ENCODE measurements around the gene ZFYVE28. TPM values are rescaled to one million over a fixed set of nuclear protein-coding genes. Genes with fewer than 3 reads are reported as not detected.

The ZFYVE28 gene
- total RNA-seq, 3 donors from 2014 or later (not counting 1 experiment from before 2014, with no cell fraction given), result 85.4 to 107 (median 104) TPM

DNA sequence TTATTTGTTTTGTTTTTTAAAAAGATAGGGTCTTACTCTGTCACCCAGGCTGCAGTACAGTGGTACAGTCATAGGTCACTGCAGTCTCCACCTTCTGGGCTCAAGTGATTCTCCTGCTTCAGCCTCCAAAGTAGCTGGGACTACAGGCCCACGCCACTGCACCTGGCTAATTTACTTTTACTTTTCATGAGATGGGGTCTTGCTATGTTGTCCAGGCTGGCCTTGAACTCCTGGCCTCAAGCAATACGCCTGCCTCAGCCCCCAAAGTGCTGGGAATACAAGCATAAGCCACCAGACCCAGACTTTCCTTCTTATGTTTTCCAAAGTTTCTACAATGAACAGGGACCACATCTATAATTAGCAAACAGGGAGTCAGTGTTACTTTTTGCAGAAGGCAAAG lies 118.7 kb downstream of the ZFYVE28 start:
- Histone ChIP-seq H3K36me3 (ENCODE audit: control insufficient read depth, insufficient read depth, low read length) (no peaks in the 10 kb centered on the region), H3K9me3 (ENCODE audit: control insufficient read depth, insufficient read depth, low read length) (no peaks in the 10 kb centered on the region), H3K4me3 (ENCODE audit: low read length) (no peak overlapping the region), H3K4me1 (ENCODE audit: control insufficient read depth, insufficient read depth, low read length) (peaks cover 5% of the 10 kb centered on the region), H3K27me3 (ENCODE audit: control insufficient read depth, insufficient read depth, low read length) (no peaks in the 10 kb centered on the region), H3K27ac (ENCODE audit: low read length) (no peak overlapping the region)
- Mint-ChIP-seq H3K27ac (peak overlapping the region; percentile 54 to 83), H3K4me1 (peaks cover 6 to 24% of the 10 kb centered on the region in 2 donors), H3K36me3 (peaks cover 5% of the 10 kb centered on the region), H3K9me3 (no peaks in the 10 kb centered on the region), H3K4me3 (no peak overlapping the region), H3K27me3 (ENCODE audit: low read depth in 2 of 2) (no peaks in the 10 kb centered on the region)
- 96% methylated on average over 2 of the region's 2 CpGs for WGBS (ENCODE audit: insufficient coverage)
- DNase-seq (no peak), ATAC-seq (no peak)
- TF ChIP-seq, protein P1, sequence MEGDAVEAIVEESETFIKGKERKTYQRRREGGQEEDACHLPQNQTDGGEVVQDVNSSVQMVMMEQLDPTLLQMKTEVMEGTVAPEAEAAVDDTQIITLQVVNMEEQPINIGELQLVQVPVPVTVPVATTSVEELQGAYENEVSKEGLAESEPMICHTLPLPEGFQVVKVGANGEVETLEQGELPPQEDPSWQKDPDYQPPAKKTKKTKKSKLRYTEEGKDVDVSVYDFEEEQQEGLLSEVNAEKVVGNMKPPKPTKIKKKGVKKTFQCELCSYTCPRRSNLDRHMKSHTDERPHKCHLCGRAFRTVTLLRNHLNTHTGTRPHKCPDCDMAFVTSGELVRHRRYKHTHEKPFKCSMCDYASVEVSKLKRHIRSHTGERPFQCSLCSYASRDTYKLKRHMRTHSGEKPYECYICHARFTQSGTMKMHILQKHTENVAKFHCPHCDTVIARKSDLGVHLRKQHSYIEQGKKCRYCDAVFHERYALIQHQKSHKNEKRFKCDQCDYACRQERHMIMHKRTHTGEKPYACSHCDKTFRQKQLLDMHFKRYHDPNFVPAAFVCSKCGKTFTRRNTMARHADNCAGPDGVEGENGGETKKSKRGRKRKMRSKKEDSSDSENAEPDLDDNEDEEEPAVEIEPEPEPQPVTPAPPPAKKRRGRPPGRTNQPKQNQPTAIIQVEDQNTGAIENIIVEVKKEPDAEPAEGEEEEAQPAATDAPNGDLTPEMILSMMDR (IDR thresholded peaks at IDR 0.05), result no peak
- intact Hi-C loops (cut with micrococcal nuclease), result no loop called here

GRCh38 chr4:2298532-2298991 lies 119.9 kb downstream of the ZFYVE28 start:
- Mint-ChIP-seq H3K9me3 (no peaks in the 10 kb centered on the region), H3K27me3 (ENCODE audit: low read depth in 2 of 2) (no peaks in the 10 kb centered on the region), H3K4me1 (peaks cover 6 to 24% of the 10 kb centered on the region in 2 donors), H3K36me3 (peaks cover 5% of the 10 kb centered on the region), H3K4me3 (no peak overlapping the region), H3K27ac (peak overlapping the region; percentile 54 to 83)
- 94% methylated on average over 23 of the region's 23 CpGs for WGBS (ENCODE audit: insufficient coverage)
- no peak overlapping the region for H3K4me3 ChIP-seq (ENCODE audit: low read length)
- ATAC-seq, result no peak
- no peaks in the 10 kb centered on the region for H3K9me3 ChIP-seq (ENCODE audit: control insufficient read depth, insufficient read depth, low read length)
- peaks cover 5% of the 10 kb centered on the region for H3K4me1 ChIP-seq (ENCODE audit: control insufficient read depth, insufficient read depth, low read length)
- no peak for DNase-seq
- no peak overlapping the region for H3K27ac ChIP-seq (ENCODE audit: low read length)
- no peaks in the 10 kb centered on the region for H3K36me3 ChIP-seq (ENCODE audit: control insufficient read depth, insufficient read depth, low read length)
- intact Hi-C loops (cut with micrococcal nuclease), result no loop called here
- TF ChIP-seq, protein P1 (IDR thresholded peaks at IDR 0.05), result no peak
- no peaks in the 10 kb centered on the region for H3K27me3 ChIP-seq (ENCODE audit: control insufficient read depth, insufficient read depth, low read length)

GRCh38 chr4:2297606-2298531 lies 120.6 kb downstream of the ZFYVE28 start:
- Mint-ChIP-seq H3K9me3 (no peaks in the 10 kb centered on the region), H3K27me3 (ENCODE audit: low read depth in 2 of 2) (no peaks in the 10 kb centered on the region), H3K4me1 (peaks cover 6 to 20% of the 10 kb centered on the region in 2 donors), H3K27ac (peak overlapping the region; percentile 41 to 65), H3K36me3 (peaks cover 5% of the 10 kb centered on the region), H3K4me3 (no peak overlapping the region)
- no peaks in the 10 kb centered on the region for H3K27me3 ChIP-seq (ENCODE audit: control insufficient read depth, insufficient read depth, low read length)
- H3K4me1 ChIP-seq (ENCODE audit: control insufficient read depth, insufficient read depth, low read length), result peaks cover 5% of the 10 kb centered on the region
- H3K27ac ChIP-seq (ENCODE audit: low read length), result no peak overlapping the region
- H3K9me3 ChIP-seq (ENCODE audit: control insufficient read depth, insufficient read depth, low read length), result no peaks in the 10 kb centered on the region
- intact Hi-C loops (cut with micrococcal nuclease), result no loop called here
- WGBS (ENCODE audit: insufficient coverage), result 90% methylated on average over 40 of the region's 40 CpGs
- H3K36me3 ChIP-seq (ENCODE audit: control insufficient read depth, insufficient read depth, low read length), result no peaks in the 10 kb centered on the region
- DNase-seq (peak in 1 of 2 donors; percentile 41), ATAC-seq (no peak)
- TF ChIP-seq, protein P1 (IDR thresholded peaks at IDR 0.05), result no peak
- H3K4me3 ChIP-seq (ENCODE audit: low read length), result no peak overlapping the region

Data from natural killer cell (primary cell).